ENCODE measurements around the gene TRIM50. TPM values are rescaled to one million over a fixed set of nuclear protein-coding genes. Genes with fewer than 3 reads are reported as not detected.
"Not testable (repeated sequence)": the region's sequence is repeated elsewhere in the genome, so short reads cannot be mapped to it uniquely, and the experiment has no call there.

TRIM50 gene
- polyA plus RNA-seq, 1 donor (not counting 4 experiments of a cell fraction or from before 2014, with no cell fraction given): not detected

GRCh38 chr7:73307436-73307835 is 20.4 kb downstream of the TRIM50 start:
- Histone ChIP-seq H3K9me1 (ENCODE audit: control insufficient read depth, extremely low read depth, insufficient read depth, low read length) (no peaks in the 10 kb centered on the region), H3K4me2 (ENCODE audit: control insufficient read depth, extremely low read depth, insufficient read depth, low read depth, low read length) (peak overlapping the region; percentile 72), H3K9ac (ENCODE audit: control insufficient read depth, extremely low read depth, insufficient read depth, low read length) (no peak overlapping the region), H4K20me1 (ENCODE audit: control insufficient read depth, extremely low read depth, insufficient read depth, low read length) (no peaks in the 10 kb centered on the region), H2AFZ (ENCODE audit: control insufficient read depth, low read length) (no peak overlapping the region), H3K79me2 (ENCODE audit: control insufficient read depth, insufficient read depth, low read length) (peaks cover 3% of the 10 kb centered on the region), H3K27ac (ENCODE audit: control insufficient read depth, insufficient read depth, low read length) (no peak overlapping the region), H3K9me3 (ENCODE audit: control insufficient read depth, low read depth, low read length) (no peaks in the 10 kb centered on the region), H3K36me3 (ENCODE audit: control insufficient read depth in 2 of 2, extremely low read depth in 1 of 2, insufficient read depth in 2 of 2, low read length in 2 of 2) (peaks cover 0 to 3% of the 10 kb centered on the region in 2 experiments), H3K27me3 (ENCODE audit: control insufficient read depth, extremely low read depth, insufficient read depth, low read length) (no peaks in the 10 kb centered on the region), H3K4me1 (ENCODE audit: control insufficient read depth, extremely low read depth, insufficient read depth, low read length) (peaks cover 4% of the 10 kb centered on the region), H3K4me3 (ENCODE audit: control insufficient read depth in 2 of 3, extremely low read depth in 1 of 3, insufficient read depth in 2 of 3, low read depth in 1 of 3, low read length in 3 of 3) (peak overlapping the region; percentile 71 to 76 (median 75))
- dilution Hi-C loops (cut with MboI; ENCODE audit: extremely low pct_ligation_motif_present, low sequenced_read_pairs): no loop called here
- TF ChIP-seq EZH2 (IDR thresholded peaks at IDR 0.05; ENCODE audit: low read length) (no peak), CTCF (optimal IDR thresholded peaks at IDR 0.05 in 1 of 3, IDR thresholded peaks at IDR 0.05 in 1 of 3, conservative IDR thresholded peaks at IDR 0.05 in 1 of 3; ENCODE audit: extremely low read depth in 1 of 3, insufficient read depth in 2 of 3, low read length in 3 of 3) (no peak)
- no peak for DNase-seq (ENCODE audit: low read depth, low spot score)
- no peak for FAIRE-seq

- H3K4me3 ChIP-seq (ENCODE audit: control insufficient read depth in 2 of 3, extremely low read depth in 1 of 3, insufficient read depth in 2 of 3, low read depth in 1 of 3, low read length in 3 of 3); H2AFZ ChIP-seq (ENCODE audit: control insufficient read depth, low read length); H3K27me3 ChIP-seq (ENCODE audit: control insufficient read depth, extremely low read depth, insufficient read depth, low read length); DNase-seq (ENCODE audit: low read depth, low spot score); H3K4me1 ChIP-seq (ENCODE audit: control insufficient read depth, extremely low read depth, insufficient read depth, low read length); H3K79me2 ChIP-seq (ENCODE audit: control insufficient read depth, insufficient read depth, low read length); H3K36me3 ChIP-seq (ENCODE audit: control insufficient read depth in 2 of 2, extremely low read depth in 1 of 2, insufficient read depth in 2 of 2, low read length in 2 of 2); H3K9ac ChIP-seq (ENCODE audit: control insufficient read depth, extremely low read depth, insufficient read depth, low read length); H3K9me1 ChIP-seq (ENCODE audit: control insufficient read depth, extremely low read depth, insufficient read depth, low read length); FAIRE-seq; dilution Hi-C loops (cut with MboI; ENCODE audit: extremely low pct_ligation_motif_present, low sequenced_read_pairs); H3K4me2 ChIP-seq (ENCODE audit: control insufficient read depth, extremely low read depth, insufficient read depth, low read depth, low read length); H3K27ac ChIP-seq (ENCODE audit: control insufficient read depth, insufficient read depth, low read length); H3K9me3 ChIP-seq (ENCODE audit: control insufficient read depth, low read depth, low read length); H4K20me1 ChIP-seq (ENCODE audit: control insufficient read depth, extremely low read depth, insufficient read depth, low read length): not testable (repeated sequence)
These were observed 23.1 kb downstream of the TRIM50 start for GRCh38 chr7:73304612-73305387.

All from keratinocyte (primary cell).